SK-N-MC (cell line): ENCODE data around the gene SHISA6.

Experiments
- DNase-seq: peaks from one replicate; pipeline ENCODE4 v3.0.0-alpha.2; 2011; ENCODE audit warnings: low read depth, low spot score
- H3K27ac ChIP-seq: fragments of 200-600 bp; sonication (generic); 2 replicates; pipeline ENCODE4 v1.5.1; 2016; ENCODE audit warnings: mixed run types
- H3K36me3 ChIP-seq: fragments of 200-600 bp; sonication (generic); 2 replicates; pipeline ENCODE4 v1.6.1; 2017; ENCODE audit warnings: antibody characterized with exemption, low read length, mixed read lengths; ENCODE audit not compliant: insufficient read depth
- H3K4me3 ChIP-seq: fragments of 200-600 bp; sonication (generic); 2 replicates; pipeline ENCODE4 v1.5.1; 2016
- H3K9ac ChIP-seq: fragments of 200-600 bp; sonication (generic); 2 replicates; pipeline ENCODE4 v1.8.0; 2017; ENCODE audit warnings: mixed run types, mixed read lengths; ENCODE audit not compliant: insufficient read length
- H3K9me3 ChIP-seq: fragments of 200-600 bp; sonication (generic); 2 replicates; pipeline ENCODE4 v1.6.1; 2017; ENCODE audit warnings: low read depth, mild to moderate bottlenecking, antibody characterized with exemption, low read length, moderate library complexity, mixed read lengths
- EZH2 ChIP-seq: fragments of 200-600 bp; sonication (generic); IDR thresholded peaks from one replicate; pipeline ENCODE4 v1.6.1; 2017; ENCODE audit warnings: antibody characterized with exemption
- FOXP2 ChIP-seq: optimal IDR thresholded peaks from 2 replicates; pipeline ENCODE3; 2011; ENCODE audit warnings: mild to moderate bottlenecking, moderate library complexity; ENCODE audit not compliant: insufficient read depth; ENCODE audit errors: extremely low read length, control extremely low read depth
- POLR2AphosphoS5 ChIP-seq: IDR thresholded peaks from 2 replicates; pipeline ENCODE4 v1.6.1; 2012; ENCODE audit warnings: mild to moderate bottlenecking, low read depth, low read length, borderline replicate concordance

SHISA6 gene

DNA sequence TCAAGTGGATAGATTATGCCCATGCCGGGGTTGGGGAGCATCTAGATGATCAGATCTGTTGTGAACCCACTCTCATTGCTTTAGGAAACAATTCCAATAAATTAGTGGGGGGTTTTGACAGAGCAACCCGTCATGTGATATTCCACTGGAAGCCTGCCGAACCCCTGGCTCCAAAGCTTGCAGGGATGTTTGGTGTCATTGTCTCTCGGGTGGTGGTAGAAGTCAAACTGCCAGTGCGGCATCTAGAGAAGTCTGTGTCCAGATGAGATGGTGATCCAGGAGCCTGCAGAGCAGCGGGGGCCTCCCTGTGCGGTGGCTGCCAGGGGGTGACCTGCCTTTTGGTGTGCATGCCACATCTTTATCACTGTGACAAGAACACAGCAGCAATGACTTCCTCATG is 91.7 kb downstream of the SHISA6 start:
- no peak overlapping the region for H3K4me3 ChIP-seq
- no peaks in the 10 kb centered on the region for H3K36me3 ChIP-seq
- H3K9ac ChIP-seq = no peak overlapping the region
- no peak overlapping the region for H3K27ac ChIP-seq
- no peaks in the 10 kb centered on the region for H3K9me3 ChIP-seq
- DNase-seq = no peak
- no peak for TF ChIP-seq POLR2AphosphoS5
- no peak for TF ChIP-seq EZH2
- no peak for TF ChIP-seq FOXP2

DNA sequence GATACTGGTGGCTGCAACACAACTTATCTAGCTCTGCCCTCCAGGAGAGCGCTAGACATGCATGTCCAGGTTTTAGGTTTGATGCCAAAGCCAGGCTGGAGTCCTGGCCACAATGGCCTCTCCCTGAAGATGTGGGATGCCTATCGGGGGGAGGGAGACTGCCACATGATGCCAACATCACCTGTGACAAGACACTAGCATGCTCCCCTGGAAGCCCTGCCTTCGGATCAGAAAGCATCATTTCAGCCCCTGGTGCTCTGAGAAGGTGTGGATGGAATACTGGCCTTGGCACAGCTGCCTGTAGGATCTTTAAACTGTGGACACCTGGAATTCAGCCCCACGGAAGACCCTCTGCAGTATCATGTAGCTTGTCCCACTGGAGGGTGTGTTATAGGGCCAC is 93.5 kb downstream of the SHISA6 start:
- Histone ChIP-seq H3K4me3 (no peak overlapping the region), H3K27ac (no peak overlapping the region), H3K9me3 (no peaks in the 10 kb centered on the region), H3K9ac (no peak overlapping the region), H3K36me3 (no peaks in the 10 kb centered on the region)
- TF ChIP-seq EZH2 (no peak), FOXP2 (no peak)
- no peak for DNase-seq

DNA sequence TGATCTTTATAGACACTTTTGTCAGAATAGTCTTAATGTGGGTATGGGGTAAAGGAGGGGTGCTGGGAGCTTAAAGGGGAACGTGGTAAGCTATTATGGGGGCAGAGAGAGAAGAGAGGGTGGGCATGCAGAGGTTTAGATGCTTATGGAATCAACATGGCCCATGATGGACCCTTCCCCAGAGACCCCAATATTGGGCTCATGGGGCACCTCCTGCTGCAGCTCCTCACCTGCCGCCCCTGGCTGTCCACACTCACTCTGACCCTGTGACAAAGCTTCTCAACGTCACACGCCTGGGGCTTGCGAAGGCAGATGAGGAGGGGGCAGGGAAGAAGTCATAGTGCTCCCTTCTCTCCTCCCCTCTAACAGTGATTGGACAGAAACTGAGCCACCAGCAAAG is 95.3 kb downstream of the SHISA6 start:
- H3K4me3 ChIP-seq = no peak overlapping the region
- H3K27ac ChIP-seq = no peak overlapping the region
- no peak overlapping the region for H3K9ac ChIP-seq
- H3K9me3 ChIP-seq = no peaks in the 10 kb centered on the region
- no peak for TF ChIP-seq EZH2
- no peak for TF ChIP-seq POLR2AphosphoS5
- TF ChIP-seq FOXP2 = no peak
- H3K36me3 ChIP-seq = no peaks in the 10 kb centered on the region
- DNase-seq = no peak

DNA sequence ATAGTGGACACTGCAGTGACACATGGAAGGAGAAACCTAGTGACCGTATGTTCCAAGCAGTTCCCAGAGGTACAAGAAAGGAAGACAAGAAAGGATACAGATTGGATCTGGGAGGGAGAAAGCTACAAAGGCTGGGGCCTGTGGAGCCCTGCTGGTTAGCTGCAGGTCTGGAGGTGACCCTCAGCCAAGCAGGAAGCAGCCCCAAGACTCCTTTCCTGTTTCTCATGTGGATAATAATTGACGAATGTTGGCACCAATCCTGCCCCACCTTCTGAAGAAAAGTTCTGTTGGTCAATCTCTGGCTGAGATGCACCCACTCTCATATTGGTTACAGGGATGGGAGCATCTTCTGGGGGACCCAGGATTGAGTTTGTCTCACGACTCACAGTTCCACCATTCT is 99.8 kb downstream of the SHISA6 start:
- Histone ChIP-seq H3K4me3 (no peak overlapping the region), H3K9ac (no peak overlapping the region), H3K36me3 (no peaks in the 10 kb centered on the region), H3K9me3 (no peaks in the 10 kb centered on the region), H3K27ac (no peak overlapping the region)
- TF ChIP-seq EZH2 (no peak), POLR2AphosphoS5 (no peak), FOXP2 (no peak)
- no peak for DNase-seq

DNA sequence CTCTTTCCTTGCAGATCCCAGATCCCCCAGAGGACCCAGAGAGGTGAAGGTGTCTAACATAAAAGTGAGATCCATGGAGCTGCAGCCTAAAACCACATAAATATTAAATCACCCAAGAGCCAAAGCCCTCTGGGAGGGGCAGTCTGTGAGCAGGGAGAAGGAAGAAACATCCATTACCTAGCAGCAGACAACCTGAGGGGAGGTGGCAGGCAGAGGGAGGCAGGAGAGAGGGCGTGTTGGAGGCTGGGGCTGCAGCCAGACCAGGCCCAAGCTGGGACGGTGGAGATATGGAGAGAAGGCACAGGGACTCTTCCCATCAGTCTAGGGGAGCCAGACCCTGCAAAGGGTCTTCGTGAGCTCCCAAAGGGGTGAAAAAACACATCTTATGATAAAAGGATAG is 101.1 kb downstream of the SHISA6 start:
- TF ChIP-seq FOXP2 (no peak), EZH2 (no peak), POLR2AphosphoS5 (no peak)
- H3K36me3 ChIP-seq = no peaks in the 10 kb centered on the region
- no peak overlapping the region for H3K4me3 ChIP-seq
- no peak overlapping the region for H3K9ac ChIP-seq
- H3K27ac ChIP-seq = no peak overlapping the region
- DNase-seq = no peak
- H3K9me3 ChIP-seq = no peaks in the 10 kb centered on the region

DNA sequence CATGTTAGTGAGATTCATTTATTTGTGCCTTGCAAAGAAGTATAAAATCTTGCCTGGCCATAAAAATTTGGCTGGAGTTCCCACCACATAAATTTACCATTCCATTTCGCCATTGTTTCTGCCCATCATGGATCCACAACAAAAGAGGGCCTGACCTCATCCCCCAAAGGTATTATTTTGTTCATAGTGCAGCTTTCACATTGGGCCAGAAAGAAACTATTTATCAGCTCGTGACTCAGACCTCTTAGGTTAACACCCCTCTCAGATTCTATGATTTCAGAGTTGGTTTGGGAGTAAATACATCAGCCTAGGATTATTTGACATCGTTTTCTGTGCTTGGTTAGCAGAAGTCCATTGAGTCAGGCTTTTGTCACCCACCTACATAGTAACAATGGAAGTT is 108.1 kb downstream of the SHISA6 start:
- Histone ChIP-seq H3K4me3 (no peak overlapping the region), H3K36me3 (no peaks in the 10 kb centered on the region), H3K9me3 (no peaks in the 10 kb centered on the region), H3K27ac (no peak overlapping the region), H3K9ac (no peak overlapping the region)
- TF ChIP-seq POLR2AphosphoS5 (no peak), EZH2 (no peak), FOXP2 (no peak)
- DNase-seq = no peak

DNA sequence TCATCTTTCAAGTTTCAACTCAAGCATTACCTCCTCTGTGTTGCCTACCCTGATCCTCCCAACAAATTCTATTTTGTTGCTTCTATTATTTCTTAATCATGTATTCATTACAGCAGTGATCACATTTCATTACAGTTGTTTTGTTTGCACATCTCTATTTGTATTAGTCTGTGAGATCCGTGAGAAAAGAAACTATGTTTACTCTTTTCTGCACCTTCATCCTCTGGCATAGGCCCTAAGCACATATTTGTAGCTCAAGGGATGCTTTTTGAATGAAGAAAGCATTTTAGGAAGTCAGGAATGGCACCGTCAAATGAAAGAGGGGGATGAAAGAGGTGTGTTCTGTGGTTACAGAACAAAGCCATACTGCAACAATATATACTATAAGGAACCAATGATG is 110.5 kb downstream of the SHISA6 start:
- no peak for TF ChIP-seq POLR2AphosphoS5
- no peak for TF ChIP-seq EZH2
- TF ChIP-seq FOXP2 = no peak
- Histone ChIP-seq H3K4me3 (no peak overlapping the region), H3K9me3 (no peaks in the 10 kb centered on the region), H3K9ac (no peak overlapping the region), H3K36me3 (no peaks in the 10 kb centered on the region), H3K27ac (no peak overlapping the region)
- no peak for DNase-seq

DNA sequence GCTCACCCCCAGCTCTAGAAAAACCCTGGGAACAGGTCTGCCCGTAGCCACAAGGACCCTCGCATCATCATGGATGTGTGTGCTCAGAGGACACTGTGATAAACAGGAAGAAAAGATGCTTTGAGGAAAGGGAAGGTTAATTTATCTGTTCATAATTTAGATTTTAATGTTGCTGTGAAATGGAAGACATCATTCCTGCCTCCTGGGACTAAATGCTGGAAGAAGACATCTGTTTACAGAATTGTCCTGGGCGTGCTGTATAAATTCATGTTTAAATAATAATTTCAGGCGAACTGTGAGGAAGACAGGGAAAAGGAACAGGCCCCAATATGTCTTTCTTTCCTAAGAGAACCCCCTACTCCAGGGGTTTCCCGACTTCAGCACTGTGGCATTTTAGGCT is 112.6 kb downstream of the SHISA6 start:
- Histone ChIP-seq H3K4me3 (no peak overlapping the region), H3K9ac (no peak overlapping the region), H3K36me3 (no peaks in the 10 kb centered on the region), H3K9me3 (no peaks in the 10 kb centered on the region), H3K27ac (no peak overlapping the region)
- no peak for TF ChIP-seq EZH2
- no peak for DNase-seq

DNA sequence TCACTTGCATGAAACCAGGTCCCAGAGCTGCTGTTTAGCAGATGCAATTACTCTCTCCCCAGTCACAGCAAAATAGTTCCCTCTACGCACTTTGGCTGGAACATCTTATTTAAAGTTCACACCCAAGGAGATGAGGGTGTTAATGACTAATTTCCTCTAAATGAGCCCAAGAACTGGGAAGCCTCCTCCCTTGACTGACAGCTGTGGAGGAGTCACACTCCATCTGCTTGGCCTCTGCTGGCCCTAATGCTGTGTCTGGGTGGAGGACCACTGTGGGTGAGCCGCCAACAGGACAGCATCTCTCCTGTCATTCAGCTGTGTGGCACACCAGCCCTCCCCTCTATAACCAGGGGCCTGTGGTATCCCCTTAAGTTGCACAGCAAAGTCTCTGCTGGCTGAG is 115.4 kb downstream of the SHISA6 start:
- Histone ChIP-seq H3K27ac (no peak overlapping the region), H3K9ac (no peak overlapping the region), H3K4me3 (no peak overlapping the region), H3K36me3 (no peaks in the 10 kb centered on the region), H3K9me3 (no peaks in the 10 kb centered on the region)
- DNase-seq = no peak
- TF ChIP-seq FOXP2 (no peak), POLR2AphosphoS5 (no peak), EZH2 (no peak)
